Measurements from ENCODE around the gene ADAMTS13. TPM values are rescaled to one million over a fixed set of nuclear protein-coding genes. Genes with fewer than 3 reads are reported as not detected.

The ADAMTS13 gene
- total RNA-seq, 1 donor from 2014 or later = 1.6 TPM

GRCh38 chr9:133419005-133419404, 3.2 kb upstream of the ADAMTS13 start:
- DNase-seq (ENCODE audit: low spot score) = no peak
- Mint-ChIP-seq H3K4me1 (ENCODE audit: low read depth) (peaks cover 42% of the 10 kb centered on the region), H3K4me3 (ENCODE audit: low read depth) (peak overlapping the region; percentile 93), H3K9me3 (no peaks in the 10 kb centered on the region), H3K27me3 (ENCODE audit: low read depth) (no peaks in the 10 kb centered on the region), H3K27ac (peak overlapping the region; percentile 50), H3K36me3 (ENCODE audit: low read depth) (peaks cover 31% of the 10 kb centered on the region)
- intact Hi-C loops (cut with micrococcal nuclease) = loop anchor here (2.0 to 5.0 kb wide), 3 partner anchors 48 to 72 kb away; partner anchors contain the start of genes MED22, RPL7A and SLC2A6

- no peak for DNase-seq (ENCODE audit: low spot score)
- Mint-ChIP-seq H3K27me3 (ENCODE audit: low read depth) (no peaks in the 10 kb centered on the region), H3K4me3 (ENCODE audit: low read depth) (no peak overlapping the region), H3K9me3 (no peaks in the 10 kb centered on the region), H3K36me3 (ENCODE audit: low read depth) (peaks cover 17% of the 10 kb centered on the region), H3K27ac (peak overlapping the region; percentile 68), H3K4me1 (ENCODE audit: low read depth) (peaks cover 41% of the 10 kb centered on the region)
- intact Hi-C loops (cut with micrococcal nuclease) = no loop called here
Measured at GRCh38 chr9:133420392-133420827, 1.8 kb upstream of the ADAMTS13 start.

- H3K27ac Mint-ChIP-seq = no peak overlapping the region
- H3K27me3 Mint-ChIP-seq (ENCODE audit: low read depth) = peaks cover 17% of the 10 kb centered on the region
- H3K9me3 Mint-ChIP-seq = no peaks in the 10 kb centered on the region
- intact Hi-C loops (cut with micrococcal nuclease) = no loop called here
- no peak for DNase-seq (ENCODE audit: low spot score)
- no peak overlapping the region for H3K4me3 Mint-ChIP-seq (ENCODE audit: low read depth)
- H3K4me1 Mint-ChIP-seq (ENCODE audit: low read depth) = peaks cover 28% of the 10 kb centered on the region
- H3K36me3 Mint-ChIP-seq (ENCODE audit: low read depth) = no peaks in the 10 kb centered on the region
Measured at GRCh38 chr9:133423216-133423615, 1.0 kb downstream of the ADAMTS13 start.

- intact Hi-C loops (cut with micrococcal nuclease) = no loop called here
- Mint-ChIP-seq H3K27ac (no peak overlapping the region), H3K4me1 (ENCODE audit: low read depth) (peaks cover 19% of the 10 kb centered on the region), H3K27me3 (ENCODE audit: low read depth) (peaks cover 18% of the 10 kb centered on the region), H3K9me3 (no peaks in the 10 kb centered on the region), H3K4me3 (ENCODE audit: low read depth) (no peak overlapping the region), H3K36me3 (ENCODE audit: low read depth) (no peaks in the 10 kb centered on the region)
- no peak for DNase-seq (ENCODE audit: low spot score)
Measured at GRCh38 chr9:133424187-133424586, 2.0 kb downstream of the ADAMTS13 start.

GRCh38 chr9:133425049-133425632, 3.0 kb downstream of the ADAMTS13 start:
- intact Hi-C loops (cut with micrococcal nuclease) = no loop called here
- no peak for DNase-seq (ENCODE audit: low spot score)
- Mint-ChIP-seq H3K27ac (no peak overlapping the region), H3K4me3 (ENCODE audit: low read depth) (no peak overlapping the region), H3K9me3 (no peaks in the 10 kb centered on the region), H3K4me1 (ENCODE audit: low read depth) (peaks cover 17% of the 10 kb centered on the region), H3K36me3 (ENCODE audit: low read depth) (no peaks in the 10 kb centered on the region), H3K27me3 (ENCODE audit: low read depth) (peaks cover 21% of the 10 kb centered on the region)

- H3K9me3 Mint-ChIP-seq = no peaks in the 10 kb centered on the region
- no peaks in the 10 kb centered on the region for H3K36me3 Mint-ChIP-seq (ENCODE audit: low read depth)
- peaks cover 23% of the 10 kb centered on the region for H3K27me3 Mint-ChIP-seq (ENCODE audit: low read depth)
- peaks cover 13% of the 10 kb centered on the region for H3K4me1 Mint-ChIP-seq (ENCODE audit: low read depth)
- no peak for DNase-seq (ENCODE audit: low spot score)
- no peak overlapping the region for H3K4me3 Mint-ChIP-seq (ENCODE audit: low read depth)
- intact Hi-C loops (cut with micrococcal nuclease) = no loop called here
- no peak overlapping the region for H3K27ac Mint-ChIP-seq
Measured at GRCh38 chr9:133426011-133426410, 3.8 kb downstream of the ADAMTS13 start.

- no peak for DNase-seq (ENCODE audit: low spot score)
- intact Hi-C loops (cut with micrococcal nuclease) = no loop called here
- H3K9me3 Mint-ChIP-seq = no peaks in the 10 kb centered on the region
- peaks cover under 1% of the 10 kb centered on the region for H3K4me1 Mint-ChIP-seq (ENCODE audit: low read depth)
- H3K36me3 Mint-ChIP-seq (ENCODE audit: low read depth) = no peaks in the 10 kb centered on the region
- H3K4me3 Mint-ChIP-seq (ENCODE audit: low read depth) = no peak overlapping the region
- H3K27ac Mint-ChIP-seq = no peak overlapping the region
- H3K27me3 Mint-ChIP-seq (ENCODE audit: low read depth) = peaks cover 23% of the 10 kb centered on the region
Measured at GRCh38 chr9:133427658-133428348, 5.6 kb downstream of the ADAMTS13 start.

GRCh38 chr9:133428617-133429101, 6.5 kb downstream of the ADAMTS13 start:
- Mint-ChIP-seq H3K4me1 (ENCODE audit: low read depth) (no peaks in the 10 kb centered on the region), H3K4me3 (ENCODE audit: low read depth) (no peak overlapping the region), H3K27ac (no peak overlapping the region), H3K36me3 (ENCODE audit: low read depth) (no peaks in the 10 kb centered on the region), H3K9me3 (no peaks in the 10 kb centered on the region), H3K27me3 (ENCODE audit: low read depth) (peaks cover 23% of the 10 kb centered on the region)
- DNase-seq (ENCODE audit: low spot score) = no peak
- intact Hi-C loops (cut with micrococcal nuclease) = no loop called here

- H3K36me3 Mint-ChIP-seq (ENCODE audit: low read depth) = no peaks in the 10 kb centered on the region
- H3K27me3 Mint-ChIP-seq (ENCODE audit: low read depth) = peaks cover 23% of the 10 kb centered on the region
- no peak for DNase-seq (ENCODE audit: low spot score)
Measured at GRCh38 chr9:133429214-133429613, 7.0 kb downstream of the ADAMTS13 start.

GRCh38 chr9:133429641-133430161, 7.5 kb downstream of the ADAMTS13 start:
- no peaks in the 10 kb centered on the region for H3K9me3 Mint-ChIP-seq
- no peak overlapping the region for H3K27ac Mint-ChIP-seq
- intact Hi-C loops (cut with micrococcal nuclease) = no loop called here
- H3K4me3 Mint-ChIP-seq (ENCODE audit: low read depth) = no peak overlapping the region
- H3K4me1 Mint-ChIP-seq (ENCODE audit: low read depth) = no peaks in the 10 kb centered on the region
- no peak for DNase-seq (ENCODE audit: low spot score)
- H3K27me3 Mint-ChIP-seq (ENCODE audit: low read depth) = peaks cover 23% of the 10 kb centered on the region
- H3K36me3 Mint-ChIP-seq (ENCODE audit: low read depth) = no peaks in the 10 kb centered on the region

More at GRCh38 chr9:133429214-133429613, 7.0 kb downstream of the ADAMTS13 start:
- no peaks in the 10 kb centered on the region for H3K9me3 Mint-ChIP-seq
- intact Hi-C loops (cut with micrococcal nuclease) = no loop called here
- no peaks in the 10 kb centered on the region for H3K4me1 Mint-ChIP-seq (ENCODE audit: low read depth)
- no peak overlapping the region for H3K27ac Mint-ChIP-seq
- H3K4me3 Mint-ChIP-seq (ENCODE audit: low read depth) = no peak overlapping the region

GRCh38 chr9:133430244-133430643, 8.1 kb downstream of the ADAMTS13 start:
- peaks cover 23% of the 10 kb centered on the region for H3K27me3 Mint-ChIP-seq (ENCODE audit: low read depth)
- no peaks in the 10 kb centered on the region for H3K4me1 Mint-ChIP-seq (ENCODE audit: low read depth)
- H3K9me3 Mint-ChIP-seq = no peaks in the 10 kb centered on the region
- H3K36me3 Mint-ChIP-seq (ENCODE audit: low read depth) = no peaks in the 10 kb centered on the region
- no peak overlapping the region for H3K4me3 Mint-ChIP-seq (ENCODE audit: low read depth)
- no peak overlapping the region for H3K27ac Mint-ChIP-seq
- no peak for DNase-seq (ENCODE audit: low spot score)
- intact Hi-C loops (cut with micrococcal nuclease) = no loop called here

GRCh38 chr9:133433351-133433843, 11.2 kb downstream of the ADAMTS13 start:
- no peak overlapping the region for H3K4me3 Mint-ChIP-seq (ENCODE audit: low read depth)
- no peak for DNase-seq (ENCODE audit: low spot score)
- no peaks in the 10 kb centered on the region for H3K4me1 Mint-ChIP-seq (ENCODE audit: low read depth)
- H3K27ac Mint-ChIP-seq = no peak overlapping the region
- H3K9me3 Mint-ChIP-seq = no peaks in the 10 kb centered on the region
- no peaks in the 10 kb centered on the region for H3K36me3 Mint-ChIP-seq (ENCODE audit: low read depth)
- intact Hi-C loops (cut with micrococcal nuclease) = no loop called here
- H3K27me3 Mint-ChIP-seq (ENCODE audit: low read depth) = peaks cover 5% of the 10 kb centered on the region

- no peaks in the 10 kb centered on the region for H3K27me3 Mint-ChIP-seq (ENCODE audit: low read depth)
- H3K36me3 Mint-ChIP-seq (ENCODE audit: low read depth) = no peaks in the 10 kb centered on the region
- H3K27ac Mint-ChIP-seq = no peak overlapping the region
- H3K4me3 Mint-ChIP-seq (ENCODE audit: low read depth) = no peak overlapping the region
- intact Hi-C loops (cut with micrococcal nuclease) = no loop called here
- DNase-seq (ENCODE audit: low spot score) = no peak
- H3K9me3 Mint-ChIP-seq = no peaks in the 10 kb centered on the region
- H3K4me1 Mint-ChIP-seq (ENCODE audit: low read depth) = no peaks in the 10 kb centered on the region
Measured at GRCh38 chr9:133436681-133437080, 14.5 kb downstream of the ADAMTS13 start.
